Parathyroid adenoma (tissue), 2 donors: ENCODE data around the gene IFITM1.

Source experiments
- H2AFZ ChIP-seq: fragments of 300-600 bp; sonication (generic); one replicate; pipeline ENCODE4 v1.7.0; 2017; ENCODE audit warnings: antibody characterized with exemption, mild to moderate bottlenecking
- H3K27ac ChIP-seq: fragments of 300-600 bp; sonication (generic); one replicate; pipeline ENCODE4 v1.7.0; 2017
- H3K27me3 ChIP-seq: fragments of 300-600 bp; sonication (generic); one replicate; pipeline ENCODE4 v1.7.0; 2017; ENCODE audit warnings: low read length; ENCODE audit not compliant: control insufficient read depth, insufficient read depth
- H3K36me3 ChIP-seq: fragments of 300-600 bp; sonication (generic); one replicate; pipeline ENCODE4 v1.7.0; 2017; ENCODE audit warnings: low read length; ENCODE audit not compliant: control insufficient read depth, insufficient read depth
- H3K4me1 ChIP-seq: fragments of 300-600 bp; sonication (generic); one replicate; pipeline ENCODE4 v1.7.0; 2017; ENCODE audit warnings: control low read depth
- H3K4me2 ChIP-seq: fragments of 300-600 bp; sonication (generic); one replicate; pipeline ENCODE4 v1.7.0; 2017; ENCODE audit warnings: low read length
- H3K4me3 ChIP-seq: fragments of 300-600 bp; sonication (generic); one replicate; pipeline ENCODE4 v1.7.0; 2017; ENCODE audit warnings: low read depth, low read length
- H3K79me2 ChIP-seq: fragments of 300-600 bp; sonication (generic); one replicate; pipeline ENCODE4 v1.7.0; 2017; ENCODE audit warnings: control low read depth
- H3K9ac ChIP-seq: fragments of 300-600 bp; sonication (generic); one replicate; pipeline ENCODE4 v1.7.0; 2017; ENCODE audit warnings: mild to moderate bottlenecking
- H3K9me3 ChIP-seq: fragments of 300-600 bp; sonication (generic); one replicate; pipeline ENCODE4 v1.7.0; 2017; ENCODE audit warnings: low read length; ENCODE audit not compliant: control insufficient read depth
- CTCF ChIP-seq: fragments of 300-600 bp; sonication (generic); IDR thresholded peaks from one replicate; pipeline ENCODE4 v1.7.0; 2017; ENCODE audit warnings: antibody characterized with exemption, mild to moderate bottlenecking
- donor health status: primary hyperparathyroidism.

IFITM1 gene

GRCh38 chr11:297051-297585, 16.7 kb upstream of the IFITM1 start:
- Histone ChIP-seq H3K79me2 (no peaks in the 10 kb centered on the region), H3K27ac (no peak overlapping the region), H3K4me2 (no peak overlapping the region), H3K9me3 (no peaks in the 10 kb centered on the region), H3K4me1 (no peaks in the 10 kb centered on the region), H2AFZ (no peak overlapping the region), H3K9ac (no peak overlapping the region), H3K36me3 (no peaks in the 10 kb centered on the region), H3K27me3 (no peaks in the 10 kb centered on the region), H3K4me3 (no peak overlapping the region)
- no peak for TF ChIP-seq CTCF

GRCh38 chr11:297586-298405, 16.0 kb upstream of the IFITM1 start:
- no peaks in the 10 kb centered on the region for H3K36me3 ChIP-seq
- H3K4me3 ChIP-seq = no peak overlapping the region
- no peaks in the 10 kb centered on the region for H3K4me1 ChIP-seq
- no peaks in the 10 kb centered on the region for H3K27me3 ChIP-seq
- H3K4me2 ChIP-seq = no peak overlapping the region
- no peak for TF ChIP-seq CTCF
- no peaks in the 10 kb centered on the region for H3K9me3 ChIP-seq
- no peaks in the 10 kb centered on the region for H3K79me2 ChIP-seq
- no peak overlapping the region for H2AFZ ChIP-seq
- no peak overlapping the region for H3K27ac ChIP-seq
- H3K9ac ChIP-seq = no peak overlapping the region

- Histone ChIP-seq H3K4me2 (no peak overlapping the region), H3K79me2 (no peaks in the 10 kb centered on the region), H3K27me3 (no peaks in the 10 kb centered on the region), H2AFZ (no peak overlapping the region), H3K36me3 (no peaks in the 10 kb centered on the region), H3K4me1 (no peaks in the 10 kb centered on the region), H3K9me3 (no peaks in the 10 kb centered on the region), H3K4me3 (no peak overlapping the region), H3K9ac (no peak overlapping the region), H3K27ac (no peak overlapping the region)
- TF ChIP-seq CTCF = no peak
Measured at GRCh38 chr11:298406-299065, 15.3 kb upstream of the IFITM1 start.

GRCh38 chr11:299081-299891, 14.6 kb upstream of the IFITM1 start, which contains the start of gene IFITM5:
Gene IFITM5, minus strand, starts transcription at chr11:299526. Its CDS starts 36 bp downstream, at chr11:299490.
- H3K27me3 ChIP-seq = no peaks in the 10 kb centered on the region
- TF ChIP-seq CTCF = no peak
- H3K27ac ChIP-seq = no peak within 1 kb of the TSS
- no peak within 1 kb of the TSS for H3K4me2 ChIP-seq
- no peaks in the 10 kb centered on the region for H3K4me1 ChIP-seq
- H3K79me2 ChIP-seq = no peaks in the 10 kb centered on the region
- no peaks in the 10 kb centered on the region for H3K9me3 ChIP-seq
- no peak within 1 kb of the TSS for H3K9ac ChIP-seq
- H3K4me3 ChIP-seq = no peak within 1 kb of the TSS
- H2AFZ ChIP-seq = no peak within 1 kb of the TSS
- H3K36me3 ChIP-seq = no peaks in the 10 kb centered on the region
